Colonic mucosa (tissue), 4 donors: ENCODE measurements around the gene CDC34. TPM values are rescaled to one million over a fixed set of nuclear protein-coding genes. Genes with fewer than 3 reads are reported as not detected.

Source experiments
- DNase-seq: peaks from one replicate; pipeline ENCODE4 v3.0.0-alpha.2; 2020
- H3K27ac ChIP-seq: fragments of 200-600 bp; one replicate; pipeline ENCODE4 v1.8.0; 2021
- H3K27me3 ChIP-seq: fragments of 200-600 bp; one replicate; pipeline ENCODE4 v1.8.0; 2021
- H3K36me3 ChIP-seq: fragments of 200-600 bp; one replicate; pipeline ENCODE4 v1.8.0; 2021
- H3K4me1 ChIP-seq: fragments of 200-600 bp; one replicate; pipeline ENCODE4 v1.8.0; 2021; ENCODE audit warnings: mild to moderate bottlenecking
- H3K4me3 ChIP-seq: fragments of 200-600 bp; one replicate; pipeline ENCODE4 v1.8.0; 2021
- H3K9ac ChIP-seq, 2 donors: one replicate each; pipeline ENCODE4 v1.7.0; 2013; ENCODE audit warnings: control low read depth in 2 of 2, low read depth in 2 of 2, low read length in 2 of 2
- H3K9me3 ChIP-seq: fragments of 200-600 bp; one replicate; pipeline ENCODE4 v1.8.0; 2021
- CTCF ChIP-seq: fragments of 200-600 bp; IDR thresholded peaks from one replicate; pipeline ENCODE4 v1.8.0; 2022; ENCODE audit warnings: antibody characterized with exemption, mild to moderate bottlenecking
- intact Hi-C: fragments of 100-400 bp; cut with DNase I; formaldehyde crosslinking; loops from one replicate; pipeline ENCODE4 v1.14.1; 2022
- total RNA-seq, 2 donors: library from RNA; stranded (reverse); fragmentation: NEBNext Ultra II Directional in 1 of 2; extraction: Animal tissue kit (Norgen Biotek cat#: 25700) in 1 of 2; gene quantifications; one replicate each; pipeline ENCODE4 v1.2.1, GENCODE V29; 2021
- donor health status: healthy.
- donor health status: DM: no; HTN: no; CAD: no.
- donor health status: DM: no; HTN: no; CAD: no.

CDC34 gene
- total RNA-seq, 2 donors from 2014 or later = 60.7 to 93.4 TPM

- intact Hi-C loops = no loop called here
- H3K4me3 ChIP-seq = no peak overlapping the region
- no peaks in the 10 kb centered on the region for H3K9me3 ChIP-seq
- H3K4me1 ChIP-seq = no peaks in the 10 kb centered on the region
- no peak for DNase-seq
- no peak overlapping the region for H3K9ac ChIP-seq
- H3K36me3 ChIP-seq = no peaks in the 10 kb centered on the region
- H3K27ac ChIP-seq = no peak overlapping the region
- no peak for TF ChIP-seq CTCF
- no peaks in the 10 kb centered on the region for H3K27me3 ChIP-seq
Measured at GRCh38 chr19:547836-548720, 16.5 kb downstream of the CDC34 start.

- Histone ChIP-seq H3K36me3 (no peaks in the 10 kb centered on the region), H3K9me3 (no peaks in the 10 kb centered on the region), H3K27ac (no peak overlapping the region), H3K4me1 (no peaks in the 10 kb centered on the region), H3K27me3 (no peaks in the 10 kb centered on the region), H3K4me3 (no peak overlapping the region), H3K9ac (no peak overlapping the region)
- TF ChIP-seq CTCF = no peak
- intact Hi-C loops = no loop called here
- DNase-seq = no peak
Measured at GRCh38 chr19:548886-549830, 17.6 kb downstream of the CDC34 start.

GRCh38 chr19:554817-555216, 23.3 kb downstream of the CDC34 start:
- H3K36me3 ChIP-seq = no peaks in the 10 kb centered on the region
- no peaks in the 10 kb centered on the region for H3K9me3 ChIP-seq
- intact Hi-C loops = no loop called here
- H3K27me3 ChIP-seq = no peaks in the 10 kb centered on the region
- no peak for DNase-seq
- no peaks in the 10 kb centered on the region for H3K4me1 ChIP-seq
- H3K9ac ChIP-seq = no peak overlapping the region
- H3K4me3 ChIP-seq = no peak overlapping the region
- H3K27ac ChIP-seq = no peak overlapping the region
- TF ChIP-seq CTCF = no peak

GRCh38 chr19:555474-555808, 23.9 kb downstream of the CDC34 start:
- no peak overlapping the region for H3K4me3 ChIP-seq
- TF ChIP-seq CTCF = no peak
- H3K27ac ChIP-seq = peak overlapping the region; percentile 56
- no peaks in the 10 kb centered on the region for H3K27me3 ChIP-seq
- H3K4me1 ChIP-seq = no peaks in the 10 kb centered on the region
- H3K9me3 ChIP-seq = no peaks in the 10 kb centered on the region
- no peaks in the 10 kb centered on the region for H3K36me3 ChIP-seq
- intact Hi-C loops = no loop called here
- no peak overlapping the region for H3K9ac ChIP-seq
- DNase-seq = no peak

- H3K27ac ChIP-seq = peak overlapping the region; percentile 56
Measured at GRCh38 chr19:556611-557382, 25.2 kb downstream of the CDC34 start.

More at GRCh38 chr19:556611-557382, 25.2 kb downstream of the CDC34 start:
- no peak for DNase-seq
- H3K27me3 ChIP-seq = no peaks in the 10 kb centered on the region
- TF ChIP-seq CTCF = no peak
- H3K36me3 ChIP-seq = no peaks in the 10 kb centered on the region
- intact Hi-C loops = no loop called here
- H3K9ac ChIP-seq = peak overlapping the region; percentile 43 to 66
- H3K4me1 ChIP-seq = no peaks in the 10 kb centered on the region
- H3K4me3 ChIP-seq = no peak overlapping the region
- H3K9me3 ChIP-seq = no peaks in the 10 kb centered on the region
